Measurements from ENCODE around the gene ZNF92.

Gene ZNF92

GRCh38 chr7:65434307-65434706 lies 60.7 kb downstream of the ZNF92 start:
- H3K27ac Mint-ChIP-seq, result no peak overlapping the region
- H3K4me1 Mint-ChIP-seq, result no peaks in the 10 kb centered on the region
- H3K27me3 Mint-ChIP-seq (ENCODE audit: low read depth, poor library complexity), result peaks cover 19% of the 10 kb centered on the region
- no peak for DNase-seq
- no peak overlapping the region for H3K4me3 Mint-ChIP-seq
- H3K36me3 Mint-ChIP-seq (ENCODE audit: low read depth), result peaks cover 1% of the 10 kb centered on the region
- no peak for TF ChIP-seq CTCF (IDR thresholded peaks at IDR 0.05)
- peaks cover 21% of the 10 kb centered on the region for H3K9me3 Mint-ChIP-seq

- TF ChIP-seq CTCF (IDR thresholded peaks at IDR 0.05), result no peak
- peaks cover 4% of the 10 kb centered on the region for H3K9me3 Mint-ChIP-seq
- H3K4me3 Mint-ChIP-seq, result no peak overlapping the region
- no peak overlapping the region for H3K27ac Mint-ChIP-seq
- H3K36me3 Mint-ChIP-seq (ENCODE audit: low read depth), result no peaks in the 10 kb centered on the region
- DNase-seq, result no peak
- peaks cover 20% of the 10 kb centered on the region for H3K27me3 Mint-ChIP-seq (ENCODE audit: low read depth, poor library complexity)
- no peaks in the 10 kb centered on the region for H3K4me1 Mint-ChIP-seq
Measured at GRCh38 chr7:65436163-65436562, 62.5 kb downstream of the ZNF92 start.

- no peak overlapping the region for H3K4me3 Mint-ChIP-seq
- peaks cover 20% of the 10 kb centered on the region for H3K27me3 Mint-ChIP-seq (ENCODE audit: low read depth, poor library complexity)
- H3K27ac Mint-ChIP-seq, result no peak overlapping the region
Measured at GRCh38 chr7:65438598-65438997, 64.9 kb downstream of the ZNF92 start.

GRCh38 chr7:65441010-65441409 lies 67.4 kb downstream of the ZNF92 start:
- TF ChIP-seq CTCF (IDR thresholded peaks at IDR 0.05), result no peak
- no peak overlapping the region for H3K4me3 Mint-ChIP-seq

More at GRCh38 chr7:65438598-65438997, 64.9 kb downstream of the ZNF92 start:
- no peaks in the 10 kb centered on the region for H3K36me3 Mint-ChIP-seq (ENCODE audit: low read depth)
- TF ChIP-seq CTCF (IDR thresholded peaks at IDR 0.05), result no peak
- no peak for DNase-seq
- H3K4me1 Mint-ChIP-seq, result no peaks in the 10 kb centered on the region
- H3K9me3 Mint-ChIP-seq, result no peaks in the 10 kb centered on the region

GRCh38 chr7:65444205-65444842 lies 70.7 kb downstream of the ZNF92 start:
- Mint-ChIP-seq H3K27ac (no peak overlapping the region), H3K4me3 (no peak overlapping the region), H3K9me3 (peaks cover 46% of the 10 kb centered on the region), H3K27me3 (ENCODE audit: low read depth, poor library complexity) (peaks cover 10% of the 10 kb centered on the region), H3K36me3 (ENCODE audit: low read depth) (no peaks in the 10 kb centered on the region), H3K4me1 (no peaks in the 10 kb centered on the region)
- DNase-seq, result no peak
- no peak for TF ChIP-seq CTCF (IDR thresholded peaks at IDR 0.05)

More at GRCh38 chr7:65441010-65441409, 67.4 kb downstream of the ZNF92 start:
- H3K9me3 Mint-ChIP-seq, result peaks cover 22% of the 10 kb centered on the region
- no peaks in the 10 kb centered on the region for H3K36me3 Mint-ChIP-seq (ENCODE audit: low read depth)
- H3K27ac Mint-ChIP-seq, result no peak overlapping the region
- DNase-seq, result no peak
- no peaks in the 10 kb centered on the region for H3K4me1 Mint-ChIP-seq
- peaks cover 15% of the 10 kb centered on the region for H3K27me3 Mint-ChIP-seq (ENCODE audit: low read depth, poor library complexity)

Measured in nephron progenitor cell (in vitro differentiated cells).